ENCODE data around the gene GGA3.

Gene GGA3

DNA sequence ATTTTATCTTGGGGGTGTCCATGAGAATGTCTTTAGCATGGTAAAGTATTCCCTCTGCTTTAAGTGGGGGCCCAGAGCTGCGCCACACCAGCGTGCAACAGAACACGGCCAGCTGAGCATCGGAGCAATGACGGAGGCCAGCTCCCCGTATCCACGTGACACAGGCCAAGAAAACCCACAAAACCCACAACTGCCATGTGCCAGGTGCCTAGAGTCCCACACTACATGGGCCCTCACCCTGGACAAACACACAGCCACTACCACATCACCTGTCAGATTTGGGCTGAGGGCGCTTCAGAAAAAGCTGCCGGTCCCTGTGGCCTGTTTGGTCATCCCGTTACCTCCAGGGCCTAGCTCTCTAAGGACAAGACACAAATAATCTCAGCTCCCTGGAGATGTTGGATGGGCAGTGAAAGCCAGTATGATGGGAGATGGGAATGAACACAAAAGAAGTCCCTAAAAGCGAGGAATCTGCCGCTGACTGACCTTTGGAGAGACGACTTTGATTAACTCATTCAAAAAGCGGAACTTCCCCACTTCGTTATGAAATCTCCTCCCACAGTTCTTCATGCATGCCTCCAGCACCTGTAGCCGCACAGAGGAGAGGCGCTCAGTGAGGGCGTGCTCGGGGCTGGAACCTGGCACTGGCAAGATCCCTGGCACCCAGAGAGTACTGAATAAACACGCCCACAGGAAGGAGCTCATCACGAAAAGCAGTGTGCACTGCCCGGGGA, 17.1 kb downstream of the GGA3 start:
- DNase-seq, result no peak

DNA sequence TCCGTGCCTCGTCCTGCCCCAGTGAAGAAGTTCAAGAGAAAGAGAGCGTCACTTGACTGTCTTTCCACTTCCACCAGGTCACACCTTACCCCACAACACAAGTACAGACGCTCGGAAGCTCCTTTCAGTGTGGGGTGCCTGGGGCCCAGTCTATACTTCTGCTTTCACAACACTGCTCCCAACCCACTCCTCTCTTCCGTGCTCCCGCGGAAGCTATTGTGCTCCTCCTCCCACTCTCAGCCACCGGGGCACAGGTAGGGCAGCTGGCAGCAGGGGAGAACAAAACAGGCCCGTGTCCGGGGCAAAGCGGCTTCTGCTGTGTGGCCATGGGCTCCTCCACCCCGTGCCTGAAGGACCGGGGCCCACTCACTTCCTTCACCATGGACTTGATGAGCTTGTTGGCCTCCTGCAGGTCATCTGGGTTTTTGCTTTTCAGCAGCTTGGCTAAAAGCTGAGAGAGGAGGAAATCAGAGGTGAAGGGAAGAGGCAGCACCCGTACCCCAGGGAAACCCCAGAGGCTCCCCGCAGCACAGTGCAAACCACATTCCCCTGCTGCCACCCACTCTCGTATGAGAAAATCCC, 18.9 kb downstream of the GGA3 start:
- no peak for DNase-seq

DNA sequence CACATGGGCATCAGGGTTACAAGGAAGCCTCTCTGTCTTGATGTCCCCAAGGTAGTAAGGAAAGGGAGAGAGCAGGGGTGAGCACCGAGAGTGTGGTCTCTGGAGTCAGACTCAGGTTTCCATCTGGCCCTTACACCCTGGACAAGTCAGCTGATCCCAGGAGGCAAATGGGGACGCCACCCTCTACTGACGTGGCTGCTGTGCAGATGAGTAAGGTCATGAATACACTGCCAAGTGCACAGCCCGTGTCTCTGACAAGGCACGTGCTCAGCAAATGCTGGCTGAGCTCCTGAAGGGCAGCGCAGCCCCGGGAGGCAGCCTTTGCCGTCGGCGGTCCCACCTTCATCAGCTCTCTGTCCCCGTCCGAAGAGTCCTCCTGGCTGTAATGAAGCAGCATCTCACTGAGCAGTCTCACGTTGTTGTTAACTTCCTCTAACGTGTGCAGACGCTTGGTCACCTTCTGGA, 19.4 kb downstream of the GGA3 start:
- DNase-seq, result no peak

DNA sequence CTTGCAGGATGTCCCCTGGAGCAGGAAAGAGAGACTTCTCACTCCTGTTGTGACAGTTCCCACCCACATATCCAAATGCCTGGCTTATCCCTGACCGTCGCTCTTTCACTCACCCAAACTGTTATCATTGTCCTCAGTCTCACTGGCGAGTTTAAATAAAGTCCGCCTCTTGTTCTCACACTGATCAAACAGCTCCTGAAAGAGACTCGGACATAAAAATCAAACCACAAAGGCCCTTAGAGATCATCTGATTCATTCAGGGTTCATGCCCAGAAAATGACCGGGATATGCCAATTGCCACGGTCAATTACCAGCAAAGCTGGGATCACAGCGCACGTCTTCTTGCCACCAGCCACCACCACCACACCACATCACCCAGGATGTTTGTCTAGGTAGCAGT, 19.9 kb downstream of the GGA3 start:
- DNase-seq, result no peak

DNA sequence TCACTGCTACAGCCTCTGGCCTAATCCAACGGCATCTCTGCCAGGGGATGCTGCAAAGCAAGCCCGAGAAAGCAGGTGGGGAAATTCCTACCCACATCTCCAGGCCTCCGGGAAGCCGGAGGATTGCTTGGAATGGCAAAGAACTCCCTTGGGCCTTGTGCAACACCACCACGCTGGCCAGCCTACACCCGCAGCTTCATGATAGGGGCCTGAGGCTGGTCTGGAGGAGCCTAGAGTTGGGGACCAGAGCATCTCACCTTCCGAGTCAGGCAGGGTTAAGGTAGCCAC, 20.3 kb downstream of the GGA3 start:
- DNase-seq, result no peak

DNA sequence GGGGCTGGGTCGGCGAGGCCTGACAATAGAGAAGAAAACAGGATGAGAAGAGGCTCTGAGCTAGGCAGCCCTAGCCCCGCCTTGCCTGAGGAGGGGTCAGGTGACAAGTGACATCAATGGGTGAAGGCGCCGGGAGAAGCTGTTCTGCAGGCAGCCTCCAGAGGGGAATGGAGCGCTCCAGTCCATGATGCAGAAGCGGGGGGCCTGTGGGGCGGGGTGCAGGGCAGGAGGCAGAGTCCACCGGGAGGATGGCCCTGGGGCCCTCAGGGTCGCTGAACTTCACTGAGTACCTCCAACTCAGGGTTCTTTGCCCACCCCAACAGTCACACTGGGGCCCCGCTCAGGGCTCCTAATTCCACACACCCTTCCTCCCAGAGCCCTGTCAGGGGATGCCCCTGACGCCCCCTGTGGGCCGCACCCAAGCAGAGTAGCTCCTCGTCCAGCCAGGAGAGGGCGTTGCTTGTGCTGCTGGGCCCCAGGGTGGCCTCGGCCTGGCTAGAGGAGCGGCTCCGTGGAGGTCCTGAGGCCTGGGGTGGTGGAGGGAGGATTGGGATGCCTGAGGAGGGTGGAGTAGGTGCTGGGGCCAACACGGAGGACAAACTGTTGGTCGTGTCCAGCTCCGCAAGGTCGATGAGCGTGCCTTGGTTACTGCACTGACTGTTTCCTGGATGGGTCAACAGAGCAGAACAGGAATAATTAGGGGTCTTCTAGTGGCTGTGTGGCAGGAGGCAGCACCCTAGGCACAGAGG, 20.8 kb downstream of the GGA3 start:
- DNase-seq, result no peak

DNA sequence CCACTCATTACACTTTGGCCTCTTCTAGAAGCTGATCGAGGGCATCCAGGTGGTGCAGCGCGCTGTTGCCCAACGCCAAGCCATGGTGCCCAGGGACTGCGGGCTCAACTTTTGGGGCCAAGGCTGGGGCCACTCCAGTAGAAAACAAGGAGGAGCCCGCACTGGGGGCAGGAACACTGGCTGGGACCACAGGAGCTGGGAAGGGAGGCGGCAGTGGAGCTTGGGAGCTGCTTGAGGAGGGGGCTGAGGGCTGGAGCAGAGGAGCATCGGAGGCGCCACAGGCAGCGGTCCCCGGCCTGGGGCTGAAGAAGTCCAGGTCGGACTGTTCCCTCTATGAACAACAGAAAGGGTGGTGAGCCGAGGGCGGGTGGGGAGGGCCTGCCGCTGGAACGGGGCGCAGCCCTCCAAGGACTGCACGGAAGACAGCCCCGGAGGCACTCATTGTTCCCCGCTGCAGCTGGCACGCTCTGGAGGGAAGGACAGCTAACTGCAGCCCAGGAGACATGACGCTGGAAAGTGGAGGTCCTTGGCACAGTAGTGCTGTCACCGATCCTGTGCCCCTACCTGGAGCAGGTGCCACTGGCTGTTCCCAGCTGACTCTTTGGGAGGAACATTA, 21.5 kb downstream of the GGA3 start:
- no peak for DNase-seq

DNA sequence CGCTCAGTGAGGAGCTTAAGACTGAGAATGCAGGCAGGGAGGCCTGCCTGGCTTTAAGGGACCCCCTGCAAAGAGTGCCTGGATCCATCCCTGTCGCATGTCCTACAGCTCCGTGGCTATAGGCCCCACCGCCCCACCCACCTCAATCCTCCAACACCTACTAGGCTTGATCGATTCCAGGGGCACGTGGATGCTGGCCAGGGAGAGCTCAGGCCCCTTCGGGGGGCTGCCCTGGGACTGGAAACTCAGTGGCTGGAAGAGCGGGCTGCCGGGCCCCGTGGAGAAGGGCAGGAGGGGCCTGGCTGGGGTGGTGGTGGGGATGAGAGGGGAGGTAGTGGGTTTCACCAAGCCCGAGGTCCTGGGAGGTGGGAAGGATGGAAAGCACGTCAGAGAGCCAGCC, 22.2 kb downstream of the GGA3 start:
- DNase-seq, result no peak

DNA sequence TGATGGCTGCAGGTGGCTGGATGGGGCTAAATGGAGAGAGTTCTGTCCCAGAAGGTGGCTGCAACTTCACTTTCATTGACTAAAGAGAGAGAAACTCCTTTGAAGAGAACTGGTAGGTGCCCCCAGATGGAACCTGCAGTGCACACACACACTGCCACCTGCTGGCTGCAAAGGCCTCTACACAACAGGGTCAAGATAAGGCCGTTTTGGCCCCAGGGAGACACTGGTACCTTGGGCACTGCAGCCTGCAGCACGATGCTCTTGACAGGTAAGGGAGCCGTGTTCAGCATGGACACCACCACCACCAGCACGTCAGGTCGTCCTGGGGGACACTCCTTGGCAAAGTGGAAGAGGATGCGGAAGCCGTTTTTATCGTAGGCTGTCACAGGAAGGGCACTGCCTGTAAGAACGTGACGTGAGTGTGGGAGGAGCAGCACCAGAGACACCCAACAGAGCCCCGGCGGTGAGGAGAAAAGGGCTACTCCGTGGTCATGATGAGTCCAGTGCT, 22.7 kb downstream of the GGA3 start:
- peak; percentile 9 for DNase-seq

DNA sequence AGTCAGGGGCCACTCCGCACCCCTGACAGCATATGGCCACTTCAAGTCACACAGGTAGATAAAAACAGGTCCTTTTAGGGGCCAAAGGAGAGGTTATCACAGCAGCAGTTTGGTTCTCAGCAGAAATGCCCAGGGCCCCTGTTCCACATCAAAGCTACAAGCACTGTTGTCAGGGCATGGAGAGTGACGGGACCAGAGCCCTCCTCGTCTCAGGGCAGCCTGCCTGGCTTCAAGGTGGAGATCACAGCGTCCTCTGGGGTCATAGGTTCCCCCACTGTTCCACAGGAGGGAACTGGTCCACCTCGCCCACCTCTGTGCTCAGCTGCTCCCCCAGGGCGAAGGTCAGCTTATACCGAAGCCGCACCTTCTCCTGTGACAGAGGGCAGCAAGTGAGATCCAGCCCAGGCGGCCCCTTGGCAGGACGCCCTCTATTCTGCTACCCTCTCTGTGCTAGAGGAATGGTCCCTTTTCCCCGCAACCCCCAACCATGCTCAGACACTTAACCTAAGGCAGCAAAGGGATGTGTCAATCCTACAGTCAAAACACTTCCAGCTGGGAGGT, 23.3 kb downstream of the GGA3 start:
- no peak for DNase-seq

DNA sequence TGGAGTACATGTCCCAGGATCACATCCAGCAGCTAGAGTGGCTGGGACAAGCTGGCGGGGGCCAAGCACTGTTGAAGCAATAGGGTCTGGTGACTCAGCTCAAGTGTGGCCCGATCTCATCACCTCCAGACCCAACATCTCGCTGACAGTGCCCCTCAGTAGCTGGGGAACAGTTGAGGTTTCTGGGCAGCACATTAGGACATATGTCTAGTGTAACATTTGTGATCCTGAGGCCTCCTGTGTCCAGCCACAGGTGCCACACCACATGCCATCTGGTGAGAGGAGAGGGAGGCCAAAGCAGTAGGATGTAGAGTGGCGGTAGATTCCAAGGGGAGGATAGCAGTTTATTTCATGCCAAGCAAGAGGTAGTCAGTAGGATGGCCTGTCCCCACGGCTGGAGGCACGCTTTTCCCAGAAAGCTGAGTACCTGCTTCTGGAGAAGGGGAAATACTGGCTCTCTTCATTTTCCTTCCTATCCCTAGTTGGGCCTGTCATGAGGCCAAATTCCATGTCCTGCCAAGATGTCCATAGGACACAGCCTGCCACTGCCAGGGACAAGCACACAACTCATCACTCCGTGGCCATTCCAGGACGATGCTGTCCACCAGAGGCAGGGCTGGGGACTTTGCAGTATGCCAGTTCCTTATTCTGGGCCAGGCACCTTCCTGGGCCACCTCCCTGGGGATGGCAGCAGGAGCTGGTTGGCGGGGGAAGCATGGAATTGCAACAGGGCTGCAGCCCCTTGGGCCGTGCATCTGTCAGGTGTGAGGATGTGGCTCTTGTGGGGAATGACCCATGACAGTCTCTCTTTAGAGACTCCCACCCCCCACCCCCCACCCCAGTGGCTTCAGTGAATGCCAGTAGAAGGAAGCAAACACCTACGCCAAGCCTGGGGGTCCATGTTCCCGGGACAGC, 24.0 kb downstream of the GGA3 start:
- no peak for DNase-seq

DNA sequence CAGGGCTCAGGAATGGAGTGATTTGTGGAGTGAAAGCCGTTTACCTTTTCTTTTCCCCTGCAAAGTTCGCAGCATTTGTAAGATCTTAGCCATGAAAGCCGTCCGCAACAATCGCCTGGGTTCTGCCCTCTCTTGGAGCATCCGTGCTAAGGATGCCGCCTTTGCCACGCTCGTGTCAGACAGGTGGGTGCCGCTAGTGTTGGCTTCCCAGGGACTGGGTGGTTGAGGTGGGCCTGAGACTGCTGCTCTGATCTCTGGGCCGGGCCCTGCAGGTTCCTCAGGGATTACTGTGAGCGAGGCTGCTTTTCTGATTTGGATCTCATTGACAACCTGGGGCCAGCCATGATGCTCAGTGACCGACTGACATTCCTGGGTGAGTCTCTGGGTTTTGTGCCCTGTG, 28.6 kb downstream of the GGA3 start:
- no peak for DNase-seq

DNA sequence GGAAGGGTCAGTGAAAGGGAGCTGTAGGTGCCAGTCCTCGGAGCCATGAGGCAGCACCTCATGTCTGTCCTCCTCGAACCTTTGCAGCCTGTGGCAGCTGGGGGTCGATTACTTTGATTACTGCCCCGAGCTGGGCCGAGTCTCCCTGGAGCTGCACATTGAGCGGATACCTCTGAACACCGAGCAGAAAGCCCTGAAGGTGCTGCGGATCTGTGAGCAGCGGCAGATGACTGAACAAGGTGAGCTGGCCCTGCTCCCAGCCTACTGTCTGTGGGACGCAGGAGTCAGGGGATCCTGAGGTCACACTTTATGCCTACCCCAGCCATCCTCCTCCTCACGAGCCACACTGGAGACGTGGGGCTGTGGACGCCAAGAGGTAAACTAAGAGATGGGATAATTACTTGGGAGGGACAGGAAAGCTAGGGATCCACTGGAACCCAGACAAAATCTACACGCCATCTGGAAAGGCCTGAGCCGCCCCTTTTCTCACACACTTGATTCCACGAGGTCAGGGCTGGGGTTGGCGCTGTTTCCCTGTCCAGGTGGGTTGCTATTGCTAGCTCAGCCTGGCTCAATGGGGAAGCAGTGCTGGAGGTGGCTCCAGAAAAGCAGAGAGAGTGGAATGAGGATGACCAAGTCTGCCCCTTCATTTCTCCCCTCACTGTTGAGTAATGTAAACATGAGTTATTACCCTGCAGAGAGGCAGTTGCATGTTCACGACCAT, 29.5 kb downstream of the GGA3 start:
- no peak for DNase-seq

DNA sequence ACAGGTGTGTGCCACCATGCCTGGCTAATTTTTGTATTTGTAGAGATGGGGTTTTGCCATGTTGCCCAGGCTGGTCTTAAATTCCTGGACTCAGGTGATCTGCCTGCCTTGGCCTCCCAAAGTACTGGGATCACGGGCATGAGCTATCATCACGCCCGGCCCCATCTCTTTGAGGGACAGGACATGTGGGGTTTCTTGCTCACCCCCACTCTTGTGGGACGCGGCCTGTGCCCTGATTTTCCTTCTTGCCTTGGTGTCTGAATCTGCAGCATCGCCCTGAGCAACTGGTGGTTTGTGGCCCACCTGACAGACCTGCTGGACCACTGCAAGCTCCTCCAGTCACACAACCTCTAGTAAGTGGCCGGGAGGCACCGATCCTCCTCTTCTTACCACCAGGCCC, 30.3 kb downstream of the GGA3 start:
- no peak for DNase-seq

DNA sequence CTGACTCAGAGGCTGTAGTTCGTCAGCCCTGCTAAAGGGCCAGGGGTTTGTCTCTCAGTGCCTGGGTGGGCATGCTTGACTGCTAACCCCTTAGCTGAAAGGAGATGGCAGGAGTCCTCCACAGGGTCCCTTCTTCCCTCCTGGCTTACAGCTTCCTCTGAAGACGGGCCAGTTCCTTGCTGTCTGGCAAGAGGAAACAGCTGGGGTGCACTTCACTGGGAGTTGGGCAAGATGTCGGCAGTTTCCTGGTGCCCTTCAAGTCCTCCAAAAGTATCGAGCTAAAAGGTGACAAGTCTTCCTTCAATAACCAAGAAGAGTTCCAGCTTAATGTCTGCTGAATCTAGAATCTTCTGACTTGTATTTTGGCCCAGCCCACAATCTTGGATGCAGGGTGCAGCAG, 32.6 kb downstream of the GGA3 start:
- DNase-seq, result no peak

DNA sequence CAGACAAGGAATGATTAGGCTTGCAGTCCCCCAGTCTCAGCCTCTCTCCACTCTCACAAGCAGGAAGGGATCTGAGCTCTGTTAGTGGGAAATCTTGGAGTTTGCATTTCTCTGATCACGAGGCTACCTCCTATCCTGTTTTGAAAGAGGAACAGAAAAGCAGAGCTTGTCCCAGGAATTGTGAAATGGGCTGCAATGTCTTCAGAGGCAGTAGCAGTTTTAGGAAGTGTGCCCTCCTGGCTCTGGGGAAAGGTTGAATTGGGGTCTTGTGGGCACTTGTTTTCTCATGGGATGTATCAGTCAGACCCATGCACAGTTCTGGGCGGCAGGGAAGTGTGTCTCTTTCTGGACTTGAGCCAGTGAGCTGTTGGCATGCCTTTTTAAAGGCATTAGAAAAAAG, 33.1 kb downstream of the GGA3 start:
- no peak for DNase-seq

DNA sequence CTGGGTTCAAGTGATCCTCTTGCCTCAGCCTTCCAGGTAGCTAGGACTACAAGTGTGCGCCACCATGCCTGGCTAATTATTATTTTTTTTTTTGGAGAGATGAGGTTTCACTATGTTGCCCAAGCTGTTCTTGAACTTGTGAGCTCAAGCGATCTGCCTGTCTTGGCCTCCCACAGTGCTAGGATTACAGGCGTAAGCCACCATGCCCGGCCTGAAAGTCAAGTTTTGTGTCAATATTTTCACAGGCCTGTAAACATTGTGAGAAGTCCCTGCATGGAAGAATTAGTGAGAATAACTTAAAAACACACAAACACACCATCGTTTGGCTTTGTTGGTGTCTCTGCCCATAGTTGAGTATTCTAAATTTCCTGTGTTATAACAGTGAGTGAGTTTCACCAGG, 33.7 kb downstream of the GGA3 start:
- DNase-seq, result no peak

DNA sequence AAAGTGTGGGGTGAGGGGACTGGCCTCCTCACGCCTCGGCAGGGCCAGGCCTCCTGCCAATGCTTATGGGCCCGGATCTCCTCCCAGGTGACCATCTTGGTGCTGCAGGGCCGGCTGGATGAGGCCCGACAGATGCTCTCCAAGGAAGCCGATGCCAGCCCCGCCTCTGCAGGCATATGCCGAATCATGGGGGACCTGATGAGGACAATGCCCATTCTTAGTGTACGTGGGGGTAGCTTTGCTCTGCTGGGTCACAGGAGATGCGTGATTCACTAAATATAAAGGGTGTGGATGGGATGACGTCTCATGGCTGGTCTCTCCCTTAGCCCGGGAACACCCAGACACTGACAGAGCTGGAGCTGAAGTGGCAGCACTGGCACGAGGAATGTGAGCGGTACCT, 36.4 kb downstream of the GGA3 start:
- no peak for DNase-seq

DNA sequence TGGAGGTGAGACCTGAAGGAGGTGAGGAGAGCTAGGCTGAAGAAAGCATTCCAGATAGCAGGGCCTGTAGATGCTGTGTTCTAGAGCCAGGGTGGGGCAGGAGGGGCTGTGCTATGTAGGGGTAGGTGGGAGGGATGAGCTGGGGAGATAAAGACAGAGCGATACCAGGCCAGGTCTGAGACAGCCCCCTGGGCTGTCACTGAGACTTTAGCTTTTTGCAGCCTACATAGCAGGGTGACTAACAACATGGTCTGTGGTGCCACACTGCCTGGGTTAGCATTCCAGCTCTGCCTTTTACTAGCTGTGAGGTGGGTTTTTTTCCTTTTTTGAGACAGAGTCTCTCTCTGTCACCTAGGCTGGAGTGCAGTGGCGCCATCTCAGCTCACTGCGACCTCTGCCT, 41.6 kb downstream of the GGA3 start:
- DNase-seq, result no peak

DNA sequence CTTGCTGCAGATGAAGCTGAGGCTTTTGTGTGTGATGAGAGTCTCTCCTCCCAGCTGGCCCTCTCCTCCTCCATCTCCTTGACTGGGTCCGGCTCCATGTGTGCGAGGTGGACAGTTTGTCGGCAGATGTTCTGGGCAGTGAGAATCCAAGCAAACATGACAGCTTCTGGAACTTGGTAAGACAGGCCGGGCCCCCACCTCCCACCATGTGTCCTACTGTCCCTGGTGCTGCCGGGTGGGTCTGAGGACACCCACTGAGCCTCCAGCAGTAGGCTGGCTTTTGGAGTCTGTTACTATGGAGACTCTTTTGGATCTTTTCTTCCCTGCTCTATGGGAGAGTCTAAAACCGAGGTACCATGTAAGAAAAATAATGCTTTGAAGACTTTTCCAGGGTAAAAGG, 43.3 kb downstream of the GGA3 start:
- DNase-seq, result no peak

DNA sequence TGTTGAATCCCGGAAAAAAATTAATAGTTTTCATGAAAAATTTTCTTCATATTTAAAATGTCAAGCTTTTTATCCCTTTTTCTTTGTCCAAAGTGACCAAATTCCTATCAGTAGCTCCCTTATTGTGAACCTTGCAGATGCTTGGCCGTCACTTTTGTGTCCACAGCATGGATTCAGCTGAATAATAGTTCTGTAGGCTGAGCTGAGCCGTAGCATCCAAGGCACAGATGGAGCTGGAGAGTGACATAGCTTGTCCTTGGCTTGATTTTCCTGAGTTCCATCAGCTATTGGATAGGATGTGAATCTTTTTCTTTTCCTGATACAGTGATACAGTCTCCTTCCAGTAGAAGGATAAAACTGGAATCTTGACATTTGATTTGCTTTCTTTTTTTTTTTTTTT, 52.3 kb downstream of the GGA3 start:
- DNase-seq, result no peak

DNA sequence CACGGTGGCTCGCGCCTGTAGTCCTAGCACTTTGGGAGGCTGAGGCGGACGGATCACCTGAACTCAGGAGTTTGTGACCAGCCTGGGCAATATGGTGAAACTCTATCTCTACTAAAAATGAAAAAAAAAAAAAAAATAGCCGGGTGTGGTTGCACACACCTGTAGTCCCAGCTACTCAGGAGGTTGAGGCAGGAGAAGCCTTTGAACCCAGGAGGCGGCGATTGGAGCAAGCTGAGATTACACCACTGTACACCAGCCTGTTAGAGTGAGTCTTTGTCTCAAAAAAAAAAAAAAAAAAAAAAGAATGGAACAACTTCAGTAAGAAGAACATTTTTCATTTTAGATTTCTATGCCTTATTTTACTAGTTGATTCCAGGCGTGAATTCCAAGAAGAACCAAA, 53.2 kb downstream of the GGA3 start:
- no peak for DNase-seq
